Erythroblast (primary cell): ENCODE measurements around the gene CROCC2.

Experiments
- GATA1 ChIP-seq: IDR thresholded peaks from 2 replicates; pipeline ENCODE4 v1.6.1; 2011; ENCODE audit warnings: low read depth, mild to moderate bottlenecking, control low read depth, low read length, moderate library complexity
- POLR2A ChIP-seq: IDR thresholded peaks from 2 replicates; pipeline ENCODE4 v1.6.1; 2011; ENCODE audit warnings: mild to moderate bottlenecking, low read length

GRCh38 chr2:240954436-240955305 is 48.5 kb downstream of the CROCC2 start:
- TF ChIP-seq POLR2A (no peak), GATA1 (no peak)
